GM21737 (cell line): ENCODE measurements around the gene RBM4B.
"Not testable (repeated sequence)": the region's sequence is repeated elsewhere in the genome, so short reads cannot be mapped to it uniquely, and the experiment has no call there.

ENCODE experiments used
- ATAC-seq: cut with Tn5 transposase; IDR thresholded peaks from one replicate; pipeline ENCODE4 v1.9.1; 2021; ENCODE audit warnings: mild to moderate bottlenecking, moderate library complexity; ENCODE audit not compliant: unreplicated experiment

RBM4B gene

GRCh38 chr11:66643745-66644437 is 33.8 kb downstream of the RBM4B start:
- no peak for ATAC-seq

- ATAC-seq = no peak
These were observed 35.9 kb downstream of the RBM4B start for GRCh38 chr11:66641834-66642233.

GRCh38 chr11:66639814-66640340 is 37.8 kb downstream of the RBM4B start:
- not testable (repeated sequence) for ATAC-seq

GRCh38 chr11:66639066-66639813 is 38.4 kb downstream of the RBM4B start:
- no peak for ATAC-seq

GRCh38 chr11:66638177-66639065 is 39.3 kb downstream of the RBM4B start, which contains the start of gene RBM4:
Gene RBM4, plus strand, starts transcription at chr11:66638703. Its CDS starts 1,009 bp downstream, at chr11:66639712.
- ATAC-seq = peak; percentile 95

- no peak for ATAC-seq
These were observed 40.0 kb downstream of the RBM4B start for GRCh38 chr11:66637557-66638176.

GRCh38 chr11:66636411-66636810 is 41.3 kb downstream of the RBM4B start:
- ATAC-seq = no peak

- ATAC-seq = no peak
These were observed 44.7 kb downstream of the RBM4B start for GRCh38 chr11:66632952-66633351.

- ATAC-seq = no peak
These were observed 45.8 kb downstream of the RBM4B start for GRCh38 chr11:66631883-66632282.

GRCh38 chr11:66629356-66629755 is 48.3 kb downstream of the RBM4B start:
- ATAC-seq = no peak

GRCh38 chr11:66628061-66628603 is 49.6 kb downstream of the RBM4B start:
- ATAC-seq = no peak

GRCh38 chr11:66626926-66627325 is 50.8 kb downstream of the RBM4B start:
- ATAC-seq = no peak

GRCh38 chr11:66626382-66626781 is 51.3 kb downstream of the RBM4B start:
- no peak for ATAC-seq

GRCh38 chr11:66625752-66626149 is 51.9 kb downstream of the RBM4B start:
- no peak for ATAC-seq

GRCh38 chr11:66625041-66625751 is 52.5 kb downstream of the RBM4B start:
- no peak for ATAC-seq

GRCh38 chr11:66624450-66624849 is 53.2 kb downstream of the RBM4B start:
- no peak for ATAC-seq

GRCh38 chr11:66619080-66619554 is 58.6 kb downstream of the RBM4B start:
- no peak for ATAC-seq

GRCh38 chr11:66617155-66617834 is 60.4 kb downstream of the RBM4B start:
- no peak for ATAC-seq
